HuH-7 (cell line): ENCODE results near the gene RASGRP2.

Experiments used
- DNase-seq: peaks from one replicate; pipeline ENCODE4 v3.0.0; 2011; ENCODE audit warnings: low spot score

RASGRP2 gene

DNA sequence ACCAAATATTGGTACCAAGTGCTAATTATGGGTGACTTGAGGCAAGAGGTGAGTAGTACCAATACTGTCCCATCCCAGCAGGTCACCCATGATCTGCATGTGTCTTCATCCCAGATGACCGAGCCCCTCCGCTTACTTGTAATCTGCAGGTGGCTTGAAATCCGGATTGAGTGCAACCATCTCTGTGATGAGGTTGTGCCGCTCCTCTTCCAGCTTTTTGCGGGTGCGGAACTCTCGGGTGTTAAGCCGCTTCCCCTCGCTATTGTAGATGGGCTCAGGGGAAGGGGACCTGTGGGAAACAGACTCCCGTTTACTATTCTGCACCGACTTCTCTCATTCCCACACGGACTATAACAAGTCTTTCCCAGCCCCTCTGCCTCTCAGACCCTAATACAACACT, 26.2 kb upstream of the RASGRP2 start:
- no peak for DNase-seq

- DNase-seq = no peak
Measured at GRCh38 chr11:64769283-64769682, 25.3 kb upstream of the RASGRP2 start.

DNA sequence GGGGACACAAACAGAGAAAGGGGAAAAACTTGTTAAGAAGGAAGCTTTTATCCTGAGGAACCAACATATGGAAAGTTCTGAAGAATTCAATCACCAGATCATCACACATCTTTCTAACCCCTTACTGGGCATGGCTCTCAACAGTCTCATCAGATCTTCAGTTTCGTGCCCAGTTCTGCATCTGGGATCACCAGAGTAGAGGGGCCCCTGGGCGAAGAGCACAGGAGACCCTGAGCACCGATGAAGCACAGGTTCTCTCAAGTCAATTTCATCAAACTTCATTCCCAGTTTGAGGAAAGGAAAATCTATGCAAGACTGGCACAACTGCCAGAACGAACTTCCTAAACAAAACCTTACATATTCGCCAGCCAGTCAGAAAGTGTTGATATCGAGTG, 24.4 kb upstream of the RASGRP2 start:
- DNase-seq = no peak

DNA sequence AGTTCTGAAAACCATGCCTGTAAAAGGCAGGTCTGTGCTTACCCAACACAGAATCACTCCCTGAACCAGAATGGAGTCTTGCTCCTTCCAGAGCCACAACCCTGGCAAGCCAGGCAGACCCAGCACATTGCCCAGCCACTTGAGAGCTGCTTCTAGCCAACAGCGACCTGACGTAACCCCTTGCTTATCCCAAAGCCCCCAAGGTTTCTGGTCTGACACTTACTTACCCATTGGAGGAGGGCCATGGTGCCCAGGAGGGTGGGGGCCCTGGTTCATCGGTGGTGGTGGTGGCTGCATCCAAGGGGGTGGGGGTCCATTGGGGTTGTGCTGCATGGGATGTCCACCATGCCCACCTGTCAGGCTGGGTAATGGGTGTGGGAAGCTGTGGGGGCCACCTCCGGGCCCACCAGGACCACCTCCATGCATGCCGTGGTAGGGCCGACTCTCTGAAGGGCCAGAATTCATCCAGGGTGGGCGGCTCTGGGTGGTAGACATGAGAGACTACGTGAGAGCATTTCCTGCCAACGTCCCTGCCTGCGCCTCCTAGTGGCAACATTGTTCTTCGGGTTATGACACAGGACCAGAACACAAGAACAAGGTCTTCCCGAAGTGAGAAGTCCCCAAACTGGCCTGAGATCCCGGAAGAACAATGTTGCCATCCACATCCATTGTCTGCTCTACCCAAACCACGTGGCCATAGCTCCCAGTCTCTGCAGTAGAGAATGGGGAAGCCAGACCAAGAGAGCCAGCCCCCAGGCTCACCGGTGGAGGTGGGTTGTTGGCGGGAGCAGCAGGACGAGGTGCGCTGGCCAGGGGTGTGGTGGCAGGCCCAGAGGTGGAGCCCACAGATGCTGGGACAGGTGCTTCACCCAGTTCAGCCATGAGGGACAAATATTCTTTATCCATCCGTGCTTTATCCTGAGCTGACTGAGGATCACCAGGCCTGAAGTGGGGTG, 23.7 kb upstream of the RASGRP2 start:
- peak; percentile 53 for DNase-seq

- DNase-seq = no peak
Measured at GRCh38 chr11:64766881-64767280, 22.9 kb upstream of the RASGRP2 start.

DNA sequence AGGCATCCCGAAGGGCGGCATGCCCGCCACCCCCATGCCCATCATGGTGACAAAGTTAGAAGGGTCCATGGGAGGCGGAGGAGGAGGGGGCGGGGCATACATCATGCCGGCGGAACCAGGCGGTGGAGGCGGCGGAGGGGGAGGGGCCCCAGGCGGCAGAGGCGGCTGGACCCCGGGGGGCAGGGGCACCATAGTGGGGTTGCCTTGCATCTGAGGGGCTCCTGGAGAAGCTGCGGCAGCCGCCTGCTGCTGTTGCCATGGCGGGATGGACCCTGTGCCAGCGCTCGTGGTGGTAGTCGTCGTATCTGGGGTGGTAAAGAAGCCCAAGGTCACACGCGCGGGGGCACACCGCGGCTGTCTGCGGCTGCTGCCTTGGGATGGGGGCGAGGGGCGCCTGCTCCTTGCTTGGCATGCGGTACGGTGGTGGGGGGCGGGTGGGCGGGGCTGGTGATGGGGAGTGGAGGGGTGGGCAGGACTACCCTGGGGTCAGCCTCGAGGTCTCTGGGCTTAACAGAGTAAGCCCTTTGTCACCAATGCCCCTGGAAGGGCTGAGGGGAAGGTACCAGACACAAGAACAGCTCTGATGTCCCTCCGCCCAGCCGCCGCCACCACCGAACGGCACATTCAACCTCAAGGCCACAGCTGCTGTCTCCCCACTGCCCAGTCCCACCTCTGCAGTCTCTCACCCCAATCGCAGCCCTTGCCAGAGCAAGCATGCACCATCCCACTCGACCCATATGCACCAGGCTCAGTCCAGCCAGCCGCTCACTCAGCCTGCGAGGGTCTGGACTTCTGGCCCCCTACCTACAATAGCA, 22.1 kb upstream of the RASGRP2 start:
- no peak for DNase-seq

DNA sequence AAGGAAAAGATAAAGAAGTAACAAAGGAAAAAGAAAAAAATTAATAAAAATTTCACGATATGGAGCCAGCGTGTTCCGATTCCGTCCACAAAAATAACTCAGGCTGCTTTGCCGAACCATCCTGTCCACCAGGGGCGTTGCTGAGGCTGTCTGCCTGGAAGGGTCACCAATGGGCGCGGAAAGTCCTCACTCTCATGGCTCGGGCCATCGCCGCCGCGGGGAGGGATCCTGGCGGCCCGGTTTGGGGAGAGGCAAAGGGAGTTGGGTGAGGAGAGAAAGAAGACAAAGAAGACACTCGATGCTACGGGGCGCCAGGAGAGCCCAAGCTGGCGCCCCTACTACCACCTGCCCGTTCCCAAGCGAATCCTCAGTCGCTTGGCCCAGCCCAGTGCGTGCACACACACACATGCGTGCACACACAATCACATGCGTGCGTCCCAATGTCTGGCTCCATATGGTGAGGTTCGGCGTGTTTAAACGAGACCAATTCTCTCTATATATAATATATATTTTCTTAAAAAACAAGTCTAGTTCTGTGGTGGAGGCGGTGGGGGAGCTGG, 21.4 kb upstream of the RASGRP2 start:
- no peak for DNase-seq

DNA sequence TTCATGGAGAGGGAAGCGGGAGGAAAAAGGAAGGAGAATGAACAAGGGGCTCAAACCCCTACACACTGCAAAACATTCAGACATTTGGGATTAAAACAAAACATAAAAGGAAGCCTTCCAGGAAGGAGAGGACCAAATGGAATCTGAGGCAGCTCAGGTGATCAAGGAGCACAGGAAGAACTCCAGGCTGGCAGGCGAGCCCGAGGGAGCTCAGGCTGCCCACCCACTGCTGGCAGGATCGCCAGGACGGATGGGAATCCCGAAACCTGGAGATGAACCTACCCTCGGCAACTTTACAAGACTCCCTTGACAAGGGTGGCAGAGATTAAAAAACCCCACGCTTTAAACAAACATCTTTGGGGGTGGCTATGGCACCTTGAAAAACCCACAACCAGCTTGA, 20.8 kb upstream of the RASGRP2 start:
- no peak for DNase-seq

DNA sequence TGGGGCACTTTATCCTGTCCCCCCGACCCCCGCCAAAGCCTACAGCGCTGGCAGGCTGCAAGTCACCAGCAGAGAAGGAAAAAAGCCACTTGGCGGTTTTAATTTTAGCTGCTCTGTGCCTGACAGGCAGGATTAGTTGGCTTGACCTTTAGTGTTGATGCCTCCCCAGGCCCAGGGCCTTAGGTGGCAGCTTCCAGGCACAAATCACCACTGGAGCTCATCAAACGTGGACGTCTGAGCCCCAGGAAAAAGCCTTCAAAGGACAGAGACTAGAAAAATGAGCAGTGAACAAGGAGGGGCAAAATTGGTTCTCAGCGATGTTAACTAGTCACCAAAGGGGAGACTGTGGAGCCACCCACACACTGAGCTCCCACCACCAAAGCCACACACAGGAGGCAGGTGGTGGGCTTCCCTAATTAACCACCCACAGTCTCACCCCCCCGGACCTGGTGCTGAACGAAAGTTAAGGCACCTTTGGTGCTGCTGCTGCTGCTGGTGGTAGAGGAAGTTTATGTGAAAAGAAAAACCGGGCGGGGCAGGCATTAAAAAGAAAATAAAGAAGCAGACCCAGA, 20.2 kb upstream of the RASGRP2 start:
- no peak for DNase-seq

GRCh38 chr11:64763526-64764039, 19.6 kb upstream of the RASGRP2 start:
- no peak for DNase-seq

DNA sequence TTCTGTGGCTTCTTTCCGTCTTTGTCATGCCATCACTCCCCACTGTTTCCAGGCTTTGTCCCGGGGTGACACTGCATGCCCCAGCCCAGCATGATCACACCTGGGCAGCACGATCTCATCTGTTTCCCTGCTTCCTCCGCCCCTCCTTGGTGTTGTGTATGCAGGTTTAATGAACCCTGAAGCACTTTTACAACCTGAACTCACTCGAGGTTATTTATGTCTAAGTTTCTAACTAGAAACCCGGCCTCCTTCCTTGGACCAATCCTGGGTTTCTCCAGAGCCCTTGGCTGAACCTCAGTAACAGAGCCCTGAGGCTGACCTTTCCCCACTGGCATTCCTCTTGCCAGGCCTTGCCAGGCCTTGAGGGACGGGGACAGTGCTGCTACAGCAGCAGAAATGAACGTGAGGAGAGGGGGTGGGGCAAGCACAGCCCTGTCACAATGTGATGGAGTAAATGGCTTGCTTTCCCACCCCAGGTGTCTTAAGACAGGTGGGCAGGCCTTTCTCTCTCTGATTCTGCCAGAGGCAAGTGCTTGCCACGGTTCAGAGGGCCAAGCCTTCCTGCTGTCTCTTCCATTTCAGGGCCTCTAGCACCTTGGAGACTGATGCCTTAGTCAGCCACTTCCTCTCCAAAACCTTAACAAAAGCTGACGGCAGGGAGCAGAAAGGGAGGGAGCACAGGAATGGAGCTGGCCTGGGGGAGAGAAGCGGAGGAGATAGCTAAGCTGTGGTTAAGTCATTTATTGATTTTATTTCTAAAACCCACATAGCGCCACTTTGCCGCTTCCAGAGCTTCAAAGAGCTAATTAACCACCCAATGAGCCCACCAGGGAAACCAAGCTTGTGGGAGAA, 19.0 kb upstream of the RASGRP2 start:
- DNase-seq = no peak

DNA sequence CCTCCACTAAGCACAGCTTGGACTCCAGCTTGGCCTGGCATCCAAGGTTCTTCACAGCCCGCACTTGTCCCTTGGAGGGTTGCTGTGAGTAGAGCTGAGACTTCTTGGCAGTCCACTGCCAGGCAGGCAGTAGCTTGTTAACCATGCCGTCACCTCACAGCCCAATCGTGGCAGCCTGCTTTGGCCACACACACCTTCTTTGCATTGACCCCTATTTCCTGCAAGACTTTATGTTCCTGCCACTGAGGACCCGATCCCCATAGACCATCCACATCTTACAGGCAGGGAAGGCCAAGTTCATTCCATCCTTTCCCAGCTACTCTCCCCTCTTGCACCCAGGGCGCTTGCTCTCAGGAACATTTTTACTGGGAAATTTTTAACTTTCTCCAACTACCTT, 18.3 kb upstream of the RASGRP2 start:
- no peak for DNase-seq

- DNase-seq = no peak
Measured at GRCh38 chr11:64760759-64761420, 16.9 kb upstream of the RASGRP2 start.

GRCh38 chr11:64759722-64760719, 16.1 kb upstream of the RASGRP2 start, which contains the start of gene PYGM:
Gene PYGM, minus strand, starts transcription at chr11:64759974. Its CDS starts 76 bp downstream, at chr11:64759898.
- no peak for DNase-seq

DNA sequence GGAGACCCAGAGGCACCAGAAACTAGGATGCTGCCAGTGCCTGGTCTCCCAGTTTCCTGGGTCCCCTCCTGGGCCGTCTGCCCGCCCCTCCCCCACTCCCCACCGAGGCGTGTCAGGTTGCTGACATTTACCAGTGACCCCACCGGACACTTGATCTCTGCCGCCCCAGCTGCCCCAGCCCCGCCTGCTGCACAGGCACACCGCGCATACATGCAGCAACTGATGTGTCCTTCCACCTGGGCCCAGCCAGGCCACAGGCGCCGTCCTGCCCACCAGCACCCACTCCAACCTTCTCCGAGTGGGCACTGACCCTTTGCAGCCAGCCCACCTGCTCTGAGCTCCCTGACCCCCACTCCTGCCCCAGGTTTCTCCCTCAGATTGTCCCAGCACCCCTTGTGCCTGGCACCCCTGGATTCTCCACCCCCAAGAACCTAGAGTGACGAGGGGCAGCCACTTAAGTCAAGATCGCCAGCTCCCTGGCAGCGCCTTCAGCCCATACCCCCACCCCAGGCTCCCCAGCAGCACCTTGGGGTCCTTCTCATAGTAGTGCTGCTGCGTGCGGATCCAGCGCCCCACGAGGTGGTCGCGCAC, 15.3 kb upstream of the RASGRP2 start:
- no peak for DNase-seq

DNA sequence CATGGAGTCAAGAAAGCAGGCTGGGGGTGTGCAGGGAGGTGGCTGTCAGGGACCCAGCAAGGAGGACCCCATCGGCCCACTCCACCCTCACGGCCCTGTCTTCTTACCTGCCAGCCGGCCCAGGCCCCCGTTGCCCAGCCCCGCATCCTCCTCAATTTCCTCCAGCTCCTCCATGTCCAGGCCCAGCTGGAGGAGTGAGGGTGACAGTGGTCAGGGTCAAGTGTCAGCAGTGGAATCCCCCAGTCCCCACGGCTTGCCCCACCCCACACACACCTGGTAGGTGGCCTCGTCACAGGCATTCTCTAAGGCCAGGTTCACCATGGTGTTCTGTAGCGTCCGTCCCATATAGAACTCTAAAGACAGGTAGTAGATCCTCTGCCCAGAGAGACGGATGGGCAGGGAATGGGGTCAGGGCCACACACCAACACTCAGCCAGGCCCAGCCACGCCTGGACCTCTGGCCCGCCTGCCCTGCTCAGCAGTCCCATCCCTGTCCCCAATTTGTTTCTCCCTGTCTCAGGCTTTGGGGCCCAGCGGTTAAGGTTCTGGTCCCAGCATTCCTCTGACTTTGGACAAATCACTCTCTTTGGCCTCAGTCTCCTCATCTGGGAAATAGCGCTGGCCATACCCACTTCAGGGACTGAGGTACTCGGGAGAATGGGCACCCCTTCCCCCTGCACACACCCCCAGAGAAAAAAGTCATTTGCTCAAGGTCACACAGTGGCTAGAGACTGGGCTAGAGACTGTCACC, 14.6 kb upstream of the RASGRP2 start:
- DNase-seq = no peak

DNA sequence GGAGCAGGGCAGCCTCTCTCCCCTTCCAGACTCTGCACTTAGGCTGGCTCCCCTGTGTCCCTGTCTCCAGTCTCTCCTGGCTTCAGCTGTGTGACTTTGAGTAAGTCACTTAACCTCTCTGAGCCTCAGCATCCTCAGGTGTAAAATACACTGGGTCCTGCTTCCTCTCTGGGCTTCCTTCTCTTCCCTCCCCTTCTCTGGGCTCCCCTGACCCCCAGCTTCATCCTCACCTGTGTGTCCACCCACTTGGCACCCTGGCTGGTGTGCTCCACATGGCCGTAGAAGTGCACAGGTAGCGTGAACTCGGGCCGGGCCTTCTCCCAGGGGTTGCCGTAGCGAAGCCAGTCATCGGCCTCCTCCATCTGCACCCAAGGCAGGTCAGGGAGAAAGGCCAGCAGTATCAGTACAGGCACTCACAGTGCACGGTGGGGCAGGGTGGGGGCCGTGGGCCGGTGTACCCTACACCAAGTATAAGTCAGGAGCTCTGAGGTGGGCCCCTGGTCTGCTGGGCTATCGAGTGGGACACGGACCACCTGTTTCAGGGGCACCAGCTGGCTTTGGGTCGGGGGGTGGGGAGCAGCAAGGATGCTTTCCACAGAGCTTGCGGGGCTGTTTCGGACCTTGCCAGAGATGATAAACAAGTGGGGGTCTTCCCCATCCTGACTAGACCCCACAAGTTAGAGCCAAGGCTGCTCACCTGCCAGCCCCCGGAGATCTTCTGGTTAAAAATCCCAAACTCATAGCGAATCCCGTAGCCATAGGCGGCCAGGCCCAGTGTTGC, 13.8 kb upstream of the RASGRP2 start:
- DNase-seq = no peak
